ENCODE data around the gene GBA2.

GBA2 gene

DNA sequence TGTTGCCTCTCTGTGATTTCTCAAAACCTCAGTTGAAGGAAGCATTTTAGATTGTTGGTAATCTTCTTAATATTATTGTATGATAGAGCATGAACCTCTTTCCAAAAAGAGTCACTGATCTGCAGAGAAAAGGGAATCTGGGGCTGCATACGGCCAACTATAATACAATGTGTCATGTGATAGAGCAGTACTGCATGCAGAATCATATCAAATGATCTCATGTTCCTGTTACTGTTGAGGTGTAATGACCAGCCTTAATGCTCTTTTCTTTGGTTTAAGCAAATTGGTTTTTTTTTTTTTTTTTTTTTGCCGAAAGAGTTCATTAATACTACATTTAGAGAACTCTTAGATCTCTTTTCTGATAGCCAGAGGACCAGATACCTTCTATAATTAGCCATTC lies 18.0 kb upstream of the GBA2 start:
- Histone ChIP-seq H3K4me3 (replicated peaks; ENCODE audit: insufficient read depth, low read length) (no peak overlapping the region), H3K27ac (replicated peaks) (no peak overlapping the region), H3K27me3 (ENCODE audit: insufficient read depth, poor library complexity, severe bottlenecking) (no peaks in the 10 kb centered on the region)
- no peak for TF ChIP-seq GABPA (IDR thresholded peaks at IDR 0.05; ENCODE audit: low read depth)
- TF ChIP-seq, protein P1, sequence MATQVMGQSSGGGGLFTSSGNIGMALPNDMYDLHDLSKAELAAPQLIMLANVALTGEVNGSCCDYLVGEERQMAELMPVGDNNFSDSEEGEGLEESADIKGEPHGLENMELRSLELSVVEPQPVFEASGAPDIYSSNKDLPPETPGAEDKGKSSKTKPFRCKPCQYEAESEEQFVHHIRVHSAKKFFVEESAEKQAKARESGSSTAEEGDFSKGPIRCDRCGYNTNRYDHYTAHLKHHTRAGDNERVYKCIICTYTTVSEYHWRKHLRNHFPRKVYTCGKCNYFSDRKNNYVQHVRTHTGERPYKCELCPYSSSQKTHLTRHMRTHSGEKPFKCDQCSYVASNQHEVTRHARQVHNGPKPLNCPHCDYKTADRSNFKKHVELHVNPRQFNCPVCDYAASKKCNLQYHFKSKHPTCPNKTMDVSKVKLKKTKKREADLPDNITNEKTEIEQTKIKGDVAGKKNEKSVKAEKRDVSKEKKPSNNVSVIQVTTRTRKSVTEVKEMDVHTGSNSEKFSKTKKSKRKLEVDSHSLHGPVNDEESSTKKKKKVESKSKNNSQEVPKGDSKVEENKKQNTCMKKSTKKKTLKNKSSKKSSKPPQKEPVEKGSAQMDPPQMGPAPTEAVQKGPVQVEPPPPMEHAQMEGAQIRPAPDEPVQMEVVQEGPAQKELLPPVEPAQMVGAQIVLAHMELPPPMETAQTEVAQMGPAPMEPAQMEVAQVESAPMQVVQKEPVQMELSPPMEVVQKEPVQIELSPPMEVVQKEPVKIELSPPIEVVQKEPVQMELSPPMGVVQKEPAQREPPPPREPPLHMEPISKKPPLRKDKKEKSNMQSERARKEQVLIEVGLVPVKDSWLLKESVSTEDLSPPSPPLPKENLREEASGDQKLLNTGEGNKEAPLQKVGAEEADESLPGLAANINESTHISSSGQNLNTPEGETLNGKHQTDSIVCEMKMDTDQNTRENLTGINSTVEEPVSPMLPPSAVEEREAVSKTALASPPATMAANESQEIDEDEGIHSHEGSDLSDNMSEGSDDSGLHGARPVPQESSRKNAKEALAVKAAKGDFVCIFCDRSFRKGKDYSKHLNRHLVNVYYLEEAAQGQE (IDR thresholded peaks at IDR 0.05; ENCODE audit: insufficient replicate concordance, low read depth), result no peak
- no peak for TF ChIP-seq SPI1 (IDR thresholded peaks at IDR 0.05; ENCODE audit: borderline replicate concordance, low read depth)
- TF ChIP-seq, protein P2, sequence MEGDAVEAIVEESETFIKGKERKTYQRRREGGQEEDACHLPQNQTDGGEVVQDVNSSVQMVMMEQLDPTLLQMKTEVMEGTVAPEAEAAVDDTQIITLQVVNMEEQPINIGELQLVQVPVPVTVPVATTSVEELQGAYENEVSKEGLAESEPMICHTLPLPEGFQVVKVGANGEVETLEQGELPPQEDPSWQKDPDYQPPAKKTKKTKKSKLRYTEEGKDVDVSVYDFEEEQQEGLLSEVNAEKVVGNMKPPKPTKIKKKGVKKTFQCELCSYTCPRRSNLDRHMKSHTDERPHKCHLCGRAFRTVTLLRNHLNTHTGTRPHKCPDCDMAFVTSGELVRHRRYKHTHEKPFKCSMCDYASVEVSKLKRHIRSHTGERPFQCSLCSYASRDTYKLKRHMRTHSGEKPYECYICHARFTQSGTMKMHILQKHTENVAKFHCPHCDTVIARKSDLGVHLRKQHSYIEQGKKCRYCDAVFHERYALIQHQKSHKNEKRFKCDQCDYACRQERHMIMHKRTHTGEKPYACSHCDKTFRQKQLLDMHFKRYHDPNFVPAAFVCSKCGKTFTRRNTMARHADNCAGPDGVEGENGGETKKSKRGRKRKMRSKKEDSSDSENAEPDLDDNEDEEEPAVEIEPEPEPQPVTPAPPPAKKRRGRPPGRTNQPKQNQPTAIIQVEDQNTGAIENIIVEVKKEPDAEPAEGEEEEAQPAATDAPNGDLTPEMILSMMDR (IDR thresholded peaks at IDR 0.05; ENCODE audit: insufficient read depth, low read length), result no peak
- no peak for DNase-seq (ENCODE audit: low read depth in 1 of 2, low spot score in 1 of 2)

DNA sequence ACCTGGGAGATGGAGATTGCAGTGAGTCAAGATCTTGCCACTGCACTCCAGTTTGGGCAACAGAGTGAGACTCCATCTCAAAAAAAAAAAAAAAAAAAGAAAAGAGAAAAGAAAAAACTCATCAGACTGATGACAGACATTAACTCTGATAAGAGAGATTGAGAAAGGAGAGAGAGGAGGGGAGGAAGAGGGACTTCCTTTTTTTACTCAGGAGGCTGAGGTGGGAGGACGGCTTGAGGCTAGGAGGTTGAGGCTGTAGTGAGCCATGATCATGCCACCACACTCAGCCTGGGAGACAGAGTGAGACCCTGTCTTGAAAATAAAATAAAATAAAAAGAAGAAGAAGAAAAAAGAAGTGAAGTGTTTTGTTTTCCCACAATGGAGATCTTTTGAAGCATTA lies 14.8 kb upstream of the GBA2 start:
- H3K27ac ChIP-seq (replicated peaks), result no peak overlapping the region
- TF ChIP-seq, protein P2 (IDR thresholded peaks at IDR 0.05; ENCODE audit: insufficient read depth, low read length), result no peak
- TF ChIP-seq SPI1 (IDR thresholded peaks at IDR 0.05; ENCODE audit: borderline replicate concordance, low read depth), result peak; percentile 55; the same call in 1 of the 2 replicates
- no peak for DNase-seq (ENCODE audit: low read depth in 1 of 2, low spot score in 1 of 2)
- no peak overlapping the region for H3K4me3 ChIP-seq (replicated peaks; ENCODE audit: insufficient read depth, low read length)
- H3K27me3 ChIP-seq (ENCODE audit: insufficient read depth, poor library complexity, severe bottlenecking), result no peaks in the 10 kb centered on the region

DNA sequence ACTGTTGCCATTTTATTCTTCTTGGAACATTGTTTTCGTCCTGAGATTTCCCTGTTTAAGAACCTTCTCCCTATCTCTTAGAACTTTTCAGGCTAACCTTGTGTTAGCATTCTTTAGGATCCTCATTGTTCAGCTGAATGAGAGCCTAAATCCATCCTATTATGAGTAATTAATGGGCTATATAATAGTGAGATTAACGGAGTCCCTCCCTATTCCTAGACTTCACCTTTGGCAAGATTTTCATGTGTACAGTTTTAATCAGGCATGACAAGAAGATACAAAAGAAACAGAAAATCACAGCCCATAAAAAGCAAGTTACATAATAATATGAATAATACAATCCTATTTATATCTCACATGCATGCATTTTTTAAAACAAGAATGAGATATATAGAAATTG lies 14.2 kb upstream of the GBA2 start:
- H3K27me3 ChIP-seq (ENCODE audit: insufficient read depth, poor library complexity, severe bottlenecking), result no peaks in the 10 kb centered on the region
- DNase-seq (ENCODE audit: low read depth in 1 of 2, low spot score in 1 of 2), result no peak
- no peak overlapping the region for H3K27ac ChIP-seq (replicated peaks)
- no peak overlapping the region for H3K4me3 ChIP-seq (replicated peaks; ENCODE audit: insufficient read depth, low read length)
- TF ChIP-seq, protein P1 (IDR thresholded peaks at IDR 0.05; ENCODE audit: insufficient replicate concordance, low read depth), result no peak
- TF ChIP-seq, protein P2 (IDR thresholded peaks at IDR 0.05; ENCODE audit: insufficient read depth, low read length), result no peak
- no peak for TF ChIP-seq GABPA (IDR thresholded peaks at IDR 0.05; ENCODE audit: low read depth)

DNA sequence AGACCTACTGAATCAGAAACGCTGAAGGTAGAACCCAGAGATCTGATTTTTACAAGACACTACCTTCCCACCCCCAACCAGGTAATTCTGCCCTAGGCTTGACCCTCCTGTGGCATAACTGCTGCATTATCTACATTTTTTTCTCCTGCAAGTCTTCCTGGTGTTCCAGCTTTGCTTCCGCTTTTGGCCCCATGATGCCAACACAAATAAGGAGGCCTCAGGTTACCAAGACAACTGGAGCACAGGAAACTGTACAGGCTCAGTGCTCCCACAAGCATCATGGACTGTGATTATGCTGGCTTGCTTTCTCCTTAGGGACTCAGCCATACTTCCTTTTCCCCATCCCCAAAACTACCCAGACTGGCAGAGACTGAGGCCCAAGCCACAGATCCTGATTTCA lies 11.6 kb upstream of the GBA2 start:
- H3K27ac ChIP-seq (replicated peaks), result no peak overlapping the region
- no peak for TF ChIP-seq GABPA (IDR thresholded peaks at IDR 0.05; ENCODE audit: low read depth)
- no peak for TF ChIP-seq POLR2AphosphoS5 (IDR thresholded peaks at IDR 0.05; ENCODE audit: low read depth)
- TF ChIP-seq SPI1 (IDR thresholded peaks at IDR 0.05; ENCODE audit: borderline replicate concordance, low read depth), result no peak
- TF ChIP-seq, protein P1 (IDR thresholded peaks at IDR 0.05; ENCODE audit: insufficient replicate concordance, low read depth), result no peak
- TF ChIP-seq, protein P2 (IDR thresholded peaks at IDR 0.05; ENCODE audit: insufficient read depth, low read length), result no peak
- H3K4me3 ChIP-seq (replicated peaks; ENCODE audit: insufficient read depth, low read length), result no peak overlapping the region

More for the DNA sequence above, 11.6 kb upstream of the GBA2 start:
- no peak for DNase-seq (ENCODE audit: low read depth in 1 of 2, low spot score in 1 of 2)
- no peaks in the 10 kb centered on the region for H3K27me3 ChIP-seq (ENCODE audit: insufficient read depth, poor library complexity, severe bottlenecking)
